CD4-positive, alpha-beta T cell treated with Interferon gamma for 1 hour (primary cell): ENCODE data around the gene ZDHHC3.
"Not testable (repeated sequence)": the region's sequence is repeated elsewhere in the genome, so short reads cannot be mapped to it uniquely, and the experiment has no call there.

Source experiments
- DNase-seq: peaks from one replicate; pipeline ENCODE4 v3.0.0-alpha.2; 2020

The ZDHHC3 gene

DNA sequence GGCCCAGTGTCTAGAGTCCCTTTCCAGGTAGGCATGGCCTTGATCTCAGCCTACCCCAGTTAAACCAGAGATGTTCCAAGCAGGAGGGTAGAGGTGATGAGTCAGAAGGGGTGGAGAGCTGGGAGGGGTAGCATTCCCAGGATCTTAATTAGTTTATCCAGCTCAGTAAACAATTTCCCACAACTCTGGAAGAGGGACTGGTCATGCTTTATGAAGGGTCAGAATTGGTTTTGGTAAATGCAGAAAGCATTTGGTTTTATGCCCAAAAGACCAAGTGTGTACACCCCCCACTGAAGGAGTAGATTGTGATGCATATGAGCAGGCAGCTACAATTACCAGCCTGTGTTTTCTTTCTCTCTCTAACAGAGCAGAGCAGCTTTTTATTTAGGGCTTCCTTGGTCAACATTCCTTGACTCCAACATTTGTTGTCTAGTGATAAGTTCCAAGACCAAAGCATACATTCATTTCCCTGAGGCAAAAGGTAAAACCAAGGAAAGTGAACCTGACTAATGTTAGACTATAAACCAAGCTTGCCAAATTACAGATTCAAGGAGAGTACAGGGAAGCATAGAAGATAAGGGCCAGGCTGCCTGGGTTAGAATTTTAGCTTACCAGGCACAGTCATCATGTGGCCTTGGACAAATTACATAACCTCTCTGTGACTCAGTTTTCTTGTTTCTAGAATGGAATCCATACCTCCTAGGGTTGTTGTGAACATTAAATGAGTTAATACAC lies 17.7 kb upstream of the ZDHHC3 start:
- no peak for DNase-seq

DNA sequence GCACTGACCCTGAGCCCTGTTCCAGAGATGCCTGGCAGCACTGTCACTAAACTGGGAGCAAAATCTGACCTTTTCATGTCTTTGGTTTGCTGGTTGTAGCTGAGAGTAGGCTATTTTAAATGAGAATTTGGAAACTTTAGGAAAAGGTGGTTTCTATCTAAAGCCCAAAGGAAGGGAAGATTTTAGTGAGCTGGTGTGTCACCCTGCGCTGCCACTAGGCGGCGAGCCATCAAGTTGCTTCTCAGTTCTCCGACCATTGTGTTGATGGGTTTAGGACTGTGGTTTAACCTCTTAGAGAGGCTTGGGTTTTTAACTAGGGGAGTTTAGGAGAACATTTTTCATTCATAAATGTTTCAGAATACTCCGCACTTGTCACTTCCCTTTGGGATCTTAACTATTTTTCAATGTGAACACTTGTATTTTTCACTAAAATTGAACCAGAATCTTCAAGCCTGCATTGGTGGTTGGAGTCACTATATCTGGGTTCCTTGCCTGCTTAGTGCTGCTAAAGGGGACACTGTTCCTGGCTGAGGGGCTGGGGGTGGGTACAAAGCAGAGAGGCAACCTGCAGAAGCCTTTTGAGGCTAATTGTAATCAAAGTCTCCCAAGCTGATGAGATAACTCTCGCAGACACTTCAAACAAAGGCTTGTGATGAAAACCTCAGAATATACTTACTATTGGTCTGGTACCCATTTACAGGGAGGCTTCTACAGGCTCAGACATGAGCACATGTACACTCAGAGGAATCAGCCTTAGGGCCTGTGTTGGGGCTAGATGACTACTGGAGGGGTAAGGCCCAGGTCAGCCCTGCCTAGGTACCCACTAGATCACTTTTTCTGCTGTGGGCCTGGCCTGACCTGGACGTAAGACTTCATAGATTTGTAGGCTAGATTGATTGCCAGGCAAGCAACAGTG lies 16.8 kb upstream of the ZDHHC3 start:
- peak; percentile 9 for DNase-seq

DNA sequence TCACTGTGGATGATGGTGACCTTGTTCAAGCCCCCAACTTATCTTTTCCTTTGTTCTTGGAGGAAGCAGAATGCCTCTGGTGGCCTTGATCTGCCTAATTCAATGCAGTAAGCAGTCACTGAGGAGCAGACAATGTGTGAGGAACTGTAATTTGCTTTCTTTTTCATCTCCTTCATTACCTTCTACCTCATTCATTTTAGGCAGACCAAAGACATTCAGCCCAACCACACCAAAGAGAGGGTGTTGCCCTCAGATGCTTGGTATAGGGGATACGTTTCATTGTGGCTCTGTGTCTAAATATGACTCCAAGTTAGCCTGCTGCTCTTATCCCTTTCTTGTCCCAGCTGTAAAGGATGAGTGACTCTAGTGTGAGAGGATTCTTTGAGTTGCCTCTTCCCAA lies 15.4 kb upstream of the ZDHHC3 start:
- DNase-seq, result no peak

DNA sequence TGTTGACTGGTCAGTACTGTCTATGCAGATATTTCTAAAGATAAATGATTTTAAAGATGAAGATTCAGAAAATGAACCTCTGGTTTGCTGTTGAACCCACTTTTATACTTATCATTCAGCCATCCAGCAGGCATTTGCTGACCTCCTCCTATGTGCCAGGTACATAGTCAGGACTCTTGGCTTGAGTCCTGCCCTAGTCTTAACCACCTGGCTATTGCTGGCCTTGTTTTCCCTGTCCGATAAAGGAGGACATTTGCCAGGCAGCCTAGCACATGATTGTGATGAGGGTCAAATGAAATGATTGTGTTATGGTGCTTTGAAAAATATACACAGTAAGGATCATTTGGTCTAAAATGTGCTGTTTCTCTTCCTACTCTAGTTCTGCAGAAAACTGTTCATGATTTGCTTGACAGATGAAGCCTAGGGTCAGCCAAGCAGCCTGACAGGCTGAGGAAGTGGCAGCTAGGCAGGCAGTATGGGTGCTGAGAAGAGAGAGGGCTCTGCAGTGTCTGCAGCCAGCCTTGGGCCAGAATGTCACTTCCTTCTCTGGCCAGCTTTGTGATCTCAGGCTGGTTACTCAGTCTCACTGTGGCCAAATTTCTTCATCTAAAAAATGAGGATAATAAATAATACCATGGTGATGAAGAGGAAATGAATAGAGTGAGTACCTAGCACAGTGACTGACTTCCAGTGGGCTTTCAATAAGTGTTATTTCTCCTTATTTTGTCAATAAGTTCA lies 13.8 kb upstream of the ZDHHC3 start:
- no peak for DNase-seq

DNA sequence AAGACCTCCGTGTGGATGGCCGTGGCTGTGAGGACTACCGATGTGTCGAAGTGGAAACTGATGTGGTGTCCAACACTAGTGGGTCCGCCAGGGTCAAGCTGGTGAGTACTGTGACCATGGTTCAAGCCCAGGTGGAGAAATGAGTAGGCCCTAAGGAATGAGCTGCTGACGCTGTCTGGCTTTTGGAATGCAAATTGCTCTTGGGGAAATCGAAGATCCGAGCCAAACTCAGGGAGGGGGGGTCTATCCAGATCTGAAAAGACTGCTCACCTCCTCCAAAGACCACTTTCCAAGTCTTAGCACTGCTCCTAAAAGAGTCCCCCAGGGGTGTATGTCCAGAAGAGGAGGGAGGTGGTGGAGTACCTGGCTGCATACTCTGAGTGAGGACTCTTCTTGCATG lies 13.2 kb upstream of the ZDHHC3 start:
- no peak for DNase-seq

DNA sequence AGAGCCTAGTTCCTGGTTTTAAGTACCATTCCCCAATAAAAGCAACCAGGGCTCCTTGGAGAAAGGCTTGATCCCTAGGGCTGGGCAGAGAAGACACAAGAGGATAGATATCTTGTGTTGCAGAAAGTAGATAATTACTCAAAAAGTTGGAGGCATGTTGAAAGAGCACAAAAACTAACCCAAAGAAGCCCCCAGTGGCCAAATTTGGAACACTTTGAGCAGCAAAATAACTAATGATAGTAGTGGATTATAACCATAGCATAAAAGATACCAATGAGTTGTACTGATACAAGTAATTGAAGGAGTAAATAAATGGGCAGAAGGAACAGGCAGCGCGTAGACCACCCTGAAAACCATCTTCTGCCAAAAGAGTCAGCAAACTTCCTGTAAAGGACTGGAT lies 12.1 kb upstream of the ZDHHC3 start:
- no peak for DNase-seq

DNA sequence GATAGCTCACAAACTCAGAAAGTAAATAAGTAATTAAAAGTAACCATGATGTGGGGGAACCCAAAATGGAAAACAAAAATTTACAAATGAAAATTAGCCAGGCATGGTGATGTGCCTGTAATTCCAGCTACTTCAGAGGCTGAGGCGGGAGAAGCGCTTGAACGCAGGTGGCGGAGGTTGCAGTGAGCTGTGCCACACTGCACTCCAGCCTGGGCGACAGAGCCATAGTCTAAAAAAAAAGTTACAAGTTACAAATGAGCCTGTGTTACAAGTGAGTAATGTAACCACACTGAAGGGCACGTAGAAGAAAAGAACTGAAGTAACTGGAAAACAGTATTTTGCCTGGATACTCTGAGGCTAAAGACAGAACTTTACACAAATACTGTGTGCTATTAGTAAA lies 11.4 kb upstream of the ZDHHC3 start:
- DNase-seq, result no peak

DNA sequence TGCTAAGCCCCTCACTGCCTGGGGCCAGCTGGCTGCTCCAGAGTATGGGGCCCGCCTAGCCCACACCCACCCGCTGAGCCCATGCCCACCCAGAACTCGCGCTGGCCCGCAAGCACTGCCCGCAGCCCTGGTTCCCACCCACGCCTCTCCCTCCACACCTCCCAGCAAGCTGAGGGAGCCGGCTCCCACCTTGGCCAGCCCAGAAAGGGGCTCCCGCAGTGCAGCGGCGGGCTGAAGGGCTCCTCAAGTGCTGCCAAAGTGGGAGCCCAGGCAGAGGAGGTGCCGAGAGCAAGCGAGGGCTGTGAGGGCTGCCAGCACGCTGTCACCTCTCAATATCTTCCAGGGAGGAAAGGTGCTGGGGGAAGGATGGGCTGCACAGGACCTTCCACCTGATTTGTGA lies 10.4 kb upstream of the ZDHHC3 start:
- not testable (repeated sequence) for DNase-seq

DNA sequence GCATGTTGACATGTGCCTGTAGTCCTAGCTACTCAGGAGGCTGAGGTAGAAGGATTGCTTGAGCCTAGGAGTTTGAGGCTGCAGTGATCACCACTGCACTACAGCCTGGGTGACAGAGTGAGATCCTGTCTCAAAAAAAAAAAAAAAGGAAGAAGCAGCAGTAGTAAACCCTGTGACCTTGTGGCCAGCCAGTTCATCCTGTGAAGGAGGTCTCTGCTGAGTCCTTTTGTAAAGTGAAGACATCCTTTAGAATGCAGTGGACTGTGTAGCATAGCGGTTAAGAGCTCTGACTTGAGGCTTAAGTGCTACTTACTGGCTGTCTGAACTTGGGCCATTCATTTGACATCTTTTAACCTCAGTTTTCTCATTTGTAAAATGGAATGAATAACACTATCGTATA lies 8.4 kb upstream of the ZDHHC3 start:
- peak; percentile 7 for DNase-seq

DNA sequence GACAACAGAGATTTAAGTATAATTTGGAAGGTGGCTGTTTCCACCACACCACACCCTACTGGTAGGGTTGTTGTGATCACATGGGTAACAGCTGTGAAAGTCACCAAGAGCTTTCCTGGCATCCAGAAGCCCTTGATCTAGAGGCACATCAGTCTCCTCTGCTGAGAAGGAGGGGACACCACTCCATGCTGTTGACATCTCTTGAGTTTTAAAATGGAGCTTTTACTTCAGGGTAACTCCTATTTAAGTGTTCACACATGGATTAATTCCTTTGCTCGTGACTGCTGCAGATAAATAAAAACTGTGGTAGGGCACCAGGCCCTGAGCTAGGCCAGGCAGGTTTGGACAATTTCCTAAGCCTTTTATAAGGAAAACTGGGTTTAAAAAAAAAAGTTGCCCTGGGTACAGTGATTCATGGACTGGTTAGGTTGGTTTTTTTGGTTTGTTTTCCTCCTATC lies 7.5 kb upstream of the ZDHHC3 start:
- DNase-seq, result no peak

DNA sequence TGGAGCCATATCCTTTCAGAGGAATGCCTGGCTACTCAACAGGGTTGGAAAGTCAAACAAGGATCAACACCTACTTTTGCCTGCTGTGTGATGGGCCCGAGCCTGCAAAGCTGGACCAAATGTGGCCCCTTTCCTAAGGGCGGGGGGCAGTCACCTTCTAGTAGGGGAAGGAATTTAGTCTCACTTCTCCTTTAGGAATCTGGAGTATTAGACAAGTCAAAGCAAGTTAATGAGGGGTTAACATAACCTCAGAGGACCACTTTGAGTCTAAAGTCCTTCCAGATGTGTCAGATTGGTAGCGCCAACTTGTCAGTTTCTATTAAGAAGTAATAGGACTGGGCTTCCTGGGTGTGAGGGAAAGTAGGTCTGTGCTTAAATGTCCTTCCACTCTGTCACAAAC lies 6.8 kb upstream of the ZDHHC3 start:
- no peak for DNase-seq

DNA sequence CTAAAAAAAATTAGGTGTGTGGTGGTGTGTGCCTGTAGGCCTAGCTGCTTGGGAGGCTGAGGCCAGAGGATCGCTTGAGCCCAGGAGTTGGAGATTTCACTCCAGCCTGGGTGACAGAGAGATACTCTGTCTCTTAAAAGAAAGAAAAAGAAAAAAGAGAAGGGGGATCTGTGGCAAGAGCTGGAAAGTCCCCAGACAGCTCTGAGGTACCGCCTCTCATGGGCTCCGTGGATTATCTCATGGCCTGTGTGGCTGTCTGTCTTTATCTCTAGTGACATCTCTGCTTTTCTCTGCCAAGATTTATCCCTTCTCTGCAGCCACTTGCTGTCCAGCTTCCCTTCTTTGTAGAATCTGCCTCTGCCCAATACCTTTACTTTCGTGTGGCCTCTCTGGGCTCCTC lies 5.8 kb upstream of the ZDHHC3 start:
- no peak for DNase-seq

DNA sequence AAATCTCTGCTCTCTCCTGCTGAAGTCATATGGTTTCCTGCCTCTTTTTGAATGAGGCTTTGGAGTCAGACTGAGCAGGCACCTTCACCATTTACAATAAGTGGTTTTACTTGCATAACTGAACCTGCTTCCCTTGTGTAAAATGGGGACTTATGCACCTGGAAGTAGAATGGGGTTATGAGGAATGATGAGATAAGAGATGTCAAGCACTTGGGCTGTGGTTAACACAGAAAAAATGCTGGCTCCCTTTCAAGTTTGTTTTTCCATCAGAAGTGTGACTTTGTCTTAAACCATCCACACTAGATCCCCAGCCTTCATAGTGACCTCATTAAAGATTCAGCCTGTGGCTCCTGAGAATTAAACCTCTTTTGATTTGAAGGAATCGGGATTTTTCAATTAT lies 5.2 kb upstream of the ZDHHC3 start:
- no peak for DNase-seq

DNA sequence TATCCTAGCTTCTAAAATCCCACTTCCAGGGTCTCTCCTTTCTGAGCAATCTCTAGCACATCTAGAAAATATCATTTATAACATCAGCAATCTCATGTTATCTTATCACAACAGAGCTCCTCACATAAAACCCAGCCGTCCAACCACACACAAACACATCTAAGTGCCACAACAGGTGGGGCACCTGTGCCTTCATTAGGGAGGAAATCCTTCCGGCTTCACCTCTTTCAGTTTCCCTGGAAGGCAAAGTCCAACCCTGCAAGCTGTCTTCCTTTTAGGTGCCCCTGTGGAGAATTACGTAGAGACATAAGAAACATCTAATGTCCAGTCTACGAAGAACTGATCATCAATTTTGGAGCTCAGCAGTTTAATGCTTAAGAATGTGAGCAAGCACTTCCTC lies 1.6 kb downstream of the ZDHHC3 start:
- no peak for DNase-seq

DNA sequence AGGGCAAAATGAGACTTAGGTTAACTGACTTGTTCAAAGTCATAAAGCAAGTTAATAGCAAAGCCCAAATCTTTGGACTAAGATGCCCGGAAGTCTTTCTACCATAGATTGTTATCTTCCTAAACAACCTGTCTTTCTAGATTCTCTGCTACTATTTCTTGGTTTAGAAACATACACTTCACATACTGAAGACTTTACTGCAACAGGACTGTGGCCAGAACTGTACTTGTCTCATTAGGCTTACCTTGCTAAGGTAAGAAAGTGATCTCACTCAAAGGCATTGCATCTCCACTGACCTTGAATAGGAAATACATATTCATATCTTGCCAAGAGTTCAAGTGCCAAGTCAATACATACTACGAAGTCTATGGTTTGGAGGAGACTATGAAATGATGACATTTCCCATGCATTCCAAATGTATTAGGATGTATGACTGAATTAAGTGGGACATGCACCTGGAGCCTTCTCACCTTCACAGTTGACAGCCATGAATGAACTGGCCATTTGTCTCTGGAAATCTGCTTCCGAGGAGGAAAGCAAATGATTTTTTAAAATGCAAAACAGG lies 5.0 kb downstream of the ZDHHC3 start:
- DNase-seq, result no peak

DNA sequence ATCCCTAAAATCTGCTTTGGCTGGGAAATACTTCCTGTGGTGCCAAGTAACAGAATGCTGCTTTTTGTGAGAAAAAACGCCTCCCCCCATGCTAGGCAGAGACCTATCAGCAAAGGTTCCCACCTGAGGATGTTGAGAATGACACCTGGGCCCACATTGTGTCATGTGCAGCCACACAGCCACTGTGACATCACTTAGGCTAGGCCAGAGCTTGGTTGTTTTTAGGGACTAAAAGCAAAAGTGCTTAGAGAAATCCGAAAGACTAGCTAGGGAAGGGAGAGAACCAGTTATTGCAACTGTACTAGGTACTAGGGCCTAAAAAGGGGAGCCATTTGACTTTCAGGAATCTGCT lies 6.2 kb downstream of the ZDHHC3 start:
- no peak for DNase-seq

DNA sequence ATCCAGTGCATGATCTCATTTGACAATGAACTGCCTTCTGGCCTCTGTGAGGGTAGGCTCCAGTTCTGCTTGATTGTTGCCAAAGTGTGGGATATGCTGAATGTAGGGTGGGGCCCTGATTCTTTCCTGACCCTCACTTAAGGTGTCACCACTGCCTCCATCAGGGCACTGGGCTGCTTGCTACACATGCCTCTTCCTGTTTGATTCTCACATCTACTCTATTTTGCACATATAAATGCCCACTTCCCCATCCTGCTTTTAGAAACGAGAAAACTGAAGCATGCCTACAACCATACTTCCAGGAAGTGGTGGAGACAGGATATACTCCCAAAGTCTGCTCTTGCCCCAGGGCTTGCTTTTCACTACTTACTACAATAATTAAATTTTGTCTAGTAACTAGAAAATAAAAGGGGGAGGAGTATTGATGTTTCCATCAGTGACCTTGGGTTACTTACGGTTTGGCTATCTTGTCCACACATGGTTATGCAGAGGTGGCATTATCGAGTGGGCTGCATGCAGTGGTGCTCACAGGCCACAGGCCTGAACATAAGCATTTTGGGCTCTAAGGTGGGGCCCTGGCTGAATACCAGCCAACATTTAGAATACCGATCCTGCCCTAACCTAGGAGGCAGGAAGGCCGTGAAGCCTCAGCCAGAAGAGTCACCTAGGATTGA lies 6.7 kb downstream of the ZDHHC3 start:
- no peak for DNase-seq

DNA sequence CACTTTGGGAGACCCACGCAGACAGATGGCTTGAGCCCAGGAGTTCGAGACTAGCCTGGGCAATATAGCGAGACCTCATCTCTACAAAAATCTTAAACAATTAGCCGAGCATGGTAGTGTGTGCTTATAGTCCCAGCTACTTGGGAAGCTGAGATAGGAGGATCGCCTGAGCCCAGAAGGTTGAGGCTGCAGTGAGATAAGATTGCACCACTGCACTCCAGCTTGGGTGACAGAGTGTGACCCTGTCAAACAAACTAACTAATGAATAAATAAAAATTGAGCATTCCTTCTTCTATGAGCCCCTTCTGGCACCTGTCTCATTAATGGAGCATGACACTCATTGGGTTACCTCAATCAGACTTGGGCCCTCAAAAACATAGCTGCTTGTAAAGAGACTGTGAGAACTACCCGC lies 7.5 kb downstream of the ZDHHC3 start:
- DNase-seq, result no peak

DNA sequence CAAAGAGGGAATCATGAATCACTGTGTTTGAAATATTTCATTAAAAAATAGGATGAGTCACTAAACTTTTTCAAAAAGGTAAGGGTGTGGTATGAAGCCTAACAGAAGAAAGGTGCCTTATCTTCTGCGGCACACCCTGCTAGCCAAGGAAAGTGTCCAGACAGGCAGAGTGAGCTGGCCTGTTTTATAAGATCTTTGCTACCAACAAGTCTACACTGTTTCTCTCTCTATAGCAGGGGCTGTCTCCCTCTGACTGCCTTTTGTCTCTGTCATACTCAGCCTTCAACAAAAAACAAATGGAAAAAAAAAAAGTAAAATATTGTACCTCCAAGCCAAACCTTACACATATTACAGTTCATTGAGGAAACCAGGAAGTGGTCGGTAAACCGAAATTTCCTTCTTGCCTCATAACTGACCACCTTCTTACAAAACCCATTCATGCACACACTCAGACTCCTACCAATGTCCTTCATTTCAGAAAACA lies 9.1 kb downstream of the ZDHHC3 start:
- DNase-seq, result no peak

DNA sequence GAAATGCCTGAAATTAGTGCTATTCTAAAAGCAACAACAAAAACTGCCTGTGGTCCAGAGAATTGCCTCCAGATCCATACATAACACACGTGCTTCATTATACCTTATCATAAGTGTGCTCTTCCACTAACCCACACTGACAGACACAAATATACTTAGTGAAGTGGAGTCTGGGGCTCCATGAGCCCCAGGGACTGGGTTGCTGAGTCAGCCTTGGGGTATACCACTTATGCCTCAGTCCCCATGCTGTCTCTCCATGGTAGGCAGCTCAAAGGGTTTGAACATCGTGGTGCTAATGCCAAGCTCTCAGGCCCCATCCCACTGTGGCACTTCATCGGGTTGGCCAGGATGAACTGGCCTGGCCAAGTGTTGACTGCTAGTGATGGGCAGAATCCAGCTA lies 10.8 kb downstream of the ZDHHC3 start:
- DNase-seq, result no peak

DNA sequence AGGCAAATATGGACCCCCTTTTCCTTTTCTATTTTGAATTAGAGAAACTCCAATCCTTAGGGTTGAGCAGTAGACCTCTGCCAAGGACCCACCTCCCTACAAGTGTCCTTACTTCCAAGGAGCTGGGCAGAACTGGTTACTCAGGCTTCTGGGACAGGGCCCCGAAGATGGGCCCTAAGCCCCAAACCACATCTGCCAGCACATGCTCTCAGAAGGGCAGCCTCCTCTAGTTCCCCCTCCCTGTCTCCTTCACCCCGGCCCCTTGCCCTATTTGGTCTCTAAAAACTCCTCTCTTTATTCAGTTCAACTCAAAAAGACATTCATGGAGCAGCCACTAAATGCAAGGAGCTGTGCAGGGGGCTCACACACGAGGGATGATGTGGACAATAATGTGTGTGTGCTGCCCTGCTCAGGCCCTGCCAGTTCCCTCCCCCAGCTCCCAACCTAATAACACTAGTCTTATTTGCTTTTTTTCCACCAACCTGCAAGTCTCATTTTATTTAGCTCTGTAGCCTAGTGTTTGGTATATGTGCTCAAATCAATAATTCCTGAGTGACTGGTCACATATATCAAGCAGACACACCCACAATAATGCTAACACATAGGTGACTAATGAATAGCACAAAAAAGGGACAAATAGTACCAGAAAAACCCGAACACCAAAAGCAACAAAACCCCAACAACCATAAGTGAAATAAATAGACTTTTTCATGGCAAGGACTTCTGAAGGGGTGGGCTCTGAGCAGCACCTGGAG lies 12.2 kb downstream of the ZDHHC3 start:
- no peak for DNase-seq
